ENCODE data around the gene PIK3R4. TPM values are rescaled to one million over a fixed set of nuclear protein-coding genes. Genes with fewer than 3 reads are reported as not detected.

The PIK3R4 gene
- 26.3 and 34.6 TPM in 2 replicates for total RNA-seq

DNA sequence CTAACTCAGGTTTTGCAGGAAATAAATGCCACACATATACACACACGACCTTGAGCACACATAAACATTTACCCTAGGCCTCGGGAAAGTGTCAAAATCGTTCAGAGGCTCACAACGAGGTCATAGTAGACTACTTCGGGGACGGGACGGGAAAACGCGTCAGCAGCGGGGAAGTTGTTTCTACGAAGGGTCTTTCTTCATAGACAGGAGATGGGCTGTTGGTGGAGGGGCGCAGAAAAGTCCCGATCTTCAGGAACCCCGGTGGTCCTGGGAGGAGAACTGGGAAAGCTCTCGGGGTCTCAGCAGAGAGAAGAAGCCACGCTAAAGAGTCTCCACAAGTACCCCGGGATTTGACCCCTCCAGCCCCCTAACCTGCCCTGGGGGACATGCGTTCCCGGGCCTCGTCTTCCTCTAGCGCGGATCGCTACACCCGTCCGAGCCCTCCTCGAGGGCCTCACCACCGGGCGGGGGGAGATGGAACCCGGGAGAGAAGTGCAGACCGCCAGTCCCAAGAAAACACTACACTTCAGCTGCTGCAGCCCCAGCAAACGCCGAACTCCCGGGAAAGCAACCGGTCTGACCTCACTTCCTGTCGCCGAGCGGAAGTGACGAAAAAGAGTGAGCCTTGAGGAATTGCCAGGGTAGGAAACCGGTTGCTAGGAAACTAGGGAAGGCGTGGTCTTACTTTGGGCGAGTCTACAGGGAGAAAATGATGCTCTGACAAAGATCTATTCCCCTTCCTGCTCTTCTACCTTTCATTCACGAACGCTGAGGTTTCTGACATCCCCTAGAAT lies at the start of gene PIK3R4:
PIK3R4 (minus strand) TSS at position 584 of the 794 bp plus-strand sequence. CDS start 1,611 bp downstream, outside the sequence.

Other genes starting within 250 kb of the PIK3R4 start
- not detected in 2 replicates for gene COL6A6, start 229.7 kb downstream of the PIK3R4 start, total RNA-seq
- gene ATP2C1, start 147.3 kb upstream of the PIK3R4 start, total RNA-seq, result 44.6 and 73.4 TPM in 2 replicates